Activated CD4-positive, CD25-positive, alpha-beta regulatory T cell treated with anti-CD3 and anti-CD28 coated beads, Interleukin-2, amount 50 U/mL, for 16 hours (primary cell): ENCODE measurements around the gene SOCS7.

Experiments used
- DNase-seq: peaks from one replicate; pipeline ENCODE4 v3.0.0-alpha.2; 2020; ENCODE audit warnings: low read depth, low spot score

SOCS7 gene

DNA sequence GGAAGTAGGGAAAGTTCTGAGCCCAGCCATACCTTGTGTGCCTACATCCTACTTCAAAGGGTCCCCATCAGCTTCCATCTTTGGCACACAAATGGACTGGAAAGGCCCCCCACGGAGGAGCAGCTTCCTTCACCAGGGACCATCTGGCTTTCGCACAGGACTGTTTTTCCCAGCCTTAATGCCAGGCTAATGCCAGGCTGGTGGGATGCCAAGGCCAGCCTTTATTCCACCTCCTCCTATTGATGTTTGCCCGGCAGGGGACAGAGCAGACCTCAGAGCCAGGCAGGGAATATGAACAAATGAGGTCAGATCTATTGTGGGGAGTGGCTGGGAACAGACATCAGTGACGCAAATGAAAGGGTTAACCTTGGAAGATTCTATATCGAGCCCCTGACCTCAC lies 13.6 kb upstream of the SOCS7 start:
- DNase-seq = no peak

GRCh38 chr17:38338535-38338934 lies 13.1 kb upstream of the SOCS7 start:
- no peak for DNase-seq

- DNase-seq = no peak
Measured at GRCh38 chr17:38339891-38340290, 11.8 kb upstream of the SOCS7 start.

- DNase-seq = no peak
Measured at GRCh38 chr17:38341035-38341721, 10.5 kb upstream of the SOCS7 start.

- no peak for DNase-seq
Measured at GRCh38 chr17:38342886-38343607, 8.6 kb upstream of the SOCS7 start.

GRCh38 chr17:38343608-38344419 lies 7.8 kb upstream of the SOCS7 start, which contains the start of gene GPR179:
TSS of gene GPR179 (minus strand) at chr17:38343956. CDS start at chr17:38343789, 167 bp downstream.
- no peak for DNase-seq

GRCh38 chr17:38344420-38344745 lies 7.3 kb upstream of the SOCS7 start:
- DNase-seq = no peak

GRCh38 chr17:38345743-38346142 lies 5.9 kb upstream of the SOCS7 start:
- DNase-seq = no peak

DNA sequence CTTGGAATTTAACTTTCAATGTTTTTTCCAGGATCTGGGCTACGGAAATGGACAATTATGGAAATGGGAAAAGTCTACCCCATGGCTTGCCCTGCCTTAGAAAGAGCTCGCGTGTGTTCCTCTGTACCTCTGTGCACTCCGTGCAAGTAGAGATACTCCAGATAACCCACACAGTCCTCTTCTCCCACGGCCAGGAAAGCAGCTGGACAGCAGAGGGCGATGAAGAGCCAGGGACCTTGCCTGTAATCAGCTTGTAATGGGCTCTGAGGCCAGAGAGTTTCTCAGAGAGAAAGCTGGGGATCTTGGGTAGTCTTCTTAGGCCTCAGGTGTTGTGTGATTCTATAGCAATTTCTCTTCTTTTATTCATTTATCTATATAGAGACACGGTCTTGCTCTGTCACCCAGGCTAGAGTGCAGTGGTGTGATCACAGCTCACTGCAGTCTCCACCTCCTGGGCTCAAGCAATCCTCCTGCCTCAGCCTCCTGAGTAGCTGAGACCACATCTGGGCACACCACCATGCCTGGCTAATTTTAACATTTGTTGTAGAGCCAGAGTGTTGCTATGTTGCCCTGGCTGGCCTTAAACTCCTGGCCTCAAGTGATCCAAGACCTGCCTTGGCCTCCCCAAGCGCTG lies 2.4 kb upstream of the SOCS7 start:
- DNase-seq = peak; percentile 62

GRCh38 chr17:38350035-38350434 lies 1.6 kb upstream of the SOCS7 start:
- DNase-seq = no peak

GRCh38 chr17:38352245-38353085 lies 821 bp downstream of the SOCS7 start:
- DNase-seq = no peak

GRCh38 chr17:38353086-38353604 lies 1.5 kb downstream of the SOCS7 start:
- DNase-seq = no peak

DNA sequence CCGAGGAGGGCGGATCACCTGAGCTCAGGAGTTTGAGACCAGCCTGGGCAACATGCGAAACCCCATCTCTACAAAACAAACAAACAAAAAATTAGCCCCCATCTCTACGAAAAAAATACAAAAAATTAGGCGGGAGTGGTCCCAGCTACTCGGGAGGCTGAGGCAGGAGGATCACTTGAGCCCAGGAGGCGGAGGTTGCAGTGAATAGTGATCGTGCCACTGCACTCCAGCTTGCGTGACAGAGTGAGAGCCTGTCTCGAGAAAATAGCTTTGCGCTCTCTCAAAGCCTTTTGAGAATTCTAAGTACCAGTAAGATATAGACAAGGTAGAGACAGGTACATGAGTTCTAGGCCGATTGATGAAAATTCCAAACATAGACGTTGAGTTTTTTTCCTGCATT lies 2.0 kb downstream of the SOCS7 start:
- DNase-seq = no peak

- DNase-seq = no peak
Measured at GRCh38 chr17:38354466-38354865, 2.8 kb downstream of the SOCS7 start.

GRCh38 chr17:38355251-38355650 lies 3.6 kb downstream of the SOCS7 start:
- DNase-seq = no peak

DNA sequence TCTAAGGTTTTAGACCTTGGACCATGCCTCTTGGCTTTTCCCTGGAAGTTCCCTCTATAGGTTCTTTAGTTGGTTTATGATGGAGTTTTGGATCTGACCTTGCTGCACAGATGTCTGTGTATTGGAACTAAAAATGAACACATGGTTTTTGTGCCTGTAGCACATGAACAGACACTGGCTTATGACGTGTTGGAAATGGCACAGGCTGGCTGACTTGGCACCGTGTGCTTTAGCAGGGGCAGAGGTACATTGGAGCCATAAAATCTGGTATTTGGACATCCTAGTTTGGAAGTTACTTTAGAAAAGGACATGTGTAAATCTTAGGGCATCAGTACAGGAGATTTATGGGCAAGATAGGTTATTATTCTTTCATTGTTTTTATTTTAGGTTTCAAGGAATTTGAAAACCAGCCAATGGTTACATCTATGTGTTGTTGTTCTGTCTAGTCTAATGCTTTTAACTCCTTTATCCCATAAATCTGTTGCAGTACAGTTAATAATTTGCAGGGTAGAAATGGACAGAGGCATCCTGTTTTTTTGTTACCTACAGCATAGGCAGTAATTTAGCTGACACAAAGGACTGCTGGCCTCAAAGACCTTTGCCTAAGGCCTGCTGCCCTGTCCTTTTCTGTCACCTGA lies 6.0 kb downstream of the SOCS7 start:
- no peak for DNase-seq

DNA sequence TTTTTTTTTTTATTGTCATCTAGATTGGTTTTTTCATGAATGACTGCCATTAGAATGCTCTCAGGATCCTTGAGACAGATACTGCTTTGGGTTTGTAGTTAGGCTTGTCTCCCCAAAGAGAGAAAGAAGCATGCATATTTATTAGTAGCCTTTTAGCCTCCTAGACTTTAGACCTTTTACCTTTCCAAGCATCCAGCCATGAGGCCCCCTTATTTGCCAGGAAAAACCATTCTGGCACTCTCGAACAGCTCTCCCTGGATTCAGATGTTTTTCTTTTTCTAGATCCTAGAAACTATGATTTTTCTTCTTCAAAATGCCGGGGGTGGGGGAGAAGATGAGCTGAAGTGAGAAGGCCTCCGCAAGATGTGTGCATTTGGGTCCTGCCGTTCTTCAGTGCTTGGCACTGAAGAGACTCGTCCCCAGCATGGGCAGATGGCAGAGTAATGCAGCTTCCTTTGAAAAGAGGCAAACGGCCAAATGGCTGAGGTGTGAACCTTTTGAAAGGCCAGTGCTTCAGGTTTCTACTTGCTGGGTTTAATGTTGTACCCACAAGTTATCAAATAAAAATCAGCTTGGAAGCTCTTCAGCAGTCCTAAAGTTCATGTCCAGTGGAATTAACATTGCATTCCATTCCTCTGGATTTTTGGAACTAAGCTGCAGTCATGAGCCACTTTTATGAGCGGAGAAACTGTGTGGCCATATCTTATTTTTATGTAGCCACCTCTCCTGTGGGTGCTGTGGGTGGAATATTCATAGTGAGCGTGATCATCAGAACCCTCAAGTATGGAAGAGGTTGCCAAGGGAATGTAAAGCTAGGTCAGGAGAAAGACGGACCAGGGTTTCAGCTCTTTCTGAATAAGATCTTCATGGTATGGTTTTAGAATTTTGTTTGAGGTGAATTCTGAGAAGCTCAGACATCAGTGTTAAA lies 7.2 kb downstream of the SOCS7 start:
- no peak for DNase-seq

DNA sequence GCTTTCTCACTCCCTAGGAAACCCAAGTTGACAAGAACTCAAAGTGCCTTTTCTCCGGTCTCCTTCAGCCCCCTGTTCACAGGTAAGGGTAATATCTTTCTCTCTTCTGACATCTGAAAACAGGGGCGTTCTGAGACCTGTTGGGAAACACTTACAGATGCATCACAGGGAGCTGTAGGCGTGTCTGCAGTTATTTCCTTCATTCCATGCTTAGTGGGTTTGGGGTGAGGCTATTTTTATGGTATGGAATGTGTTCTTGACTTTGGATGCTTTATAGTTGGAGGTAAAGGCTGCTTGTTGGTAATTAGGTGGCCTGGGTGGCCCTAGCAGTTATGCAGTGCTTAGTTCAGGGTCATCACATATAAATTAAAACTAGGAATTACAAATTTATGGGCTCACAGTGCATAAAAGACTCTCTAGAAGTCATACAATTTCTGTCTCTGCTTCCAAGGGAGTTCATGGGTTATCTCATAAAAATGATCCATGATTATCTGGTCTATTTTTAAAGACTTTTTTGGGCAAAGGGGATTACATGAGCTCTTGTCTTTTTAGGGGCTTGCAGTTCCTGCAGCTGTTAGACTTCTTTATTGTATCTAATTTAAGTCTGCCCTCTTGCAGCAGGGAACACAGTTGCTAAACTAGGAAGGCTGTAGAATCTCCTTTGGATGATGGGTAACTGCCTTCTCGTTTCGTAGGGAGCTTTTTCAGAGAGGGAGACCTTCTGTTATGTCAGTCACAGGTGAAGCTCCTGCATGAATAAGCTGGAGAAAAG lies 10.2 kb downstream of the SOCS7 start:
- DNase-seq = no peak

- DNase-seq = no peak
Measured at GRCh38 chr17:38363016-38363415, 11.4 kb downstream of the SOCS7 start.
